CD4-positive, alpha-beta T cell treated with Interferon gamma for 1 hour (primary cell): ENCODE data around the gene SLC44A2.

Experiments
- DNase-seq: peaks from one replicate; pipeline ENCODE4 v3.0.0-alpha.2; 2020

Gene SLC44A2

GRCh38 chr19:10617409-10618121 is 7.8 kb upstream of the SLC44A2 start:
- no peak for DNase-seq

GRCh38 chr19:10618846-10619245 is 6.5 kb upstream of the SLC44A2 start:
- DNase-seq = no peak

GRCh38 chr19:10620786-10621185 is 4.6 kb upstream of the SLC44A2 start:
- no peak for DNase-seq

GRCh38 chr19:10621966-10622365 is 3.4 kb upstream of the SLC44A2 start:
- DNase-seq = no peak

- DNase-seq = no peak
Observed at GRCh38 chr19:10624585-10624984, 768 bp upstream of the SLC44A2 start.

- DNase-seq = no peak
Observed at GRCh38 chr19:10625762-10626138, 397 bp downstream of the SLC44A2 start.

GRCh38 chr19:10631874-10632273 is 6.5 kb downstream of the SLC44A2 start:
- no peak for DNase-seq

GRCh38 chr19:10634430-10634829 is 9.1 kb downstream of the SLC44A2 start:
- DNase-seq = no peak

- no peak for DNase-seq
Observed at GRCh38 chr19:10634963-10635362, 9.6 kb downstream of the SLC44A2 start.

GRCh38 chr19:10636304-10636972 is 11.1 kb downstream of the SLC44A2 start:
- DNase-seq = no peak

- no peak for DNase-seq
Observed at GRCh38 chr19:10637894-10638293, 12.5 kb downstream of the SLC44A2 start.

GRCh38 chr19:10639836-10640235 is 14.5 kb downstream of the SLC44A2 start:
- DNase-seq = no peak

- DNase-seq = no peak
Observed at GRCh38 chr19:10640361-10640760, 15.0 kb downstream of the SLC44A2 start.

GRCh38 chr19:10641248-10641647 is 15.9 kb downstream of the SLC44A2 start:
- no peak for DNase-seq

- no peak for DNase-seq
Observed at GRCh38 chr19:10642473-10643171, 17.3 kb downstream of the SLC44A2 start.

- no peak for DNase-seq
Observed at GRCh38 chr19:10643172-10643967, 18.0 kb downstream of the SLC44A2 start.

GRCh38 chr19:10643968-10644259 is 18.6 kb downstream of the SLC44A2 start:
- DNase-seq = no peak

- DNase-seq = peak; percentile 80
Observed at GRCh38 chr19:10644260-10645007, 19.1 kb downstream of the SLC44A2 start.

GRCh38 chr19:10646456-10647159 is 21.3 kb downstream of the SLC44A2 start:
- no peak for DNase-seq

GRCh38 chr19:10648360-10648759 is 23.0 kb downstream of the SLC44A2 start:
- DNase-seq = no peak

- no peak for DNase-seq
Observed at GRCh38 chr19:10651851-10652250, 26.5 kb downstream of the SLC44A2 start.

- no peak for DNase-seq
Observed at GRCh38 chr19:10653482-10653731, 28.1 kb downstream of the SLC44A2 start.
